Urothelium cell line (cell line): ENCODE data around the gene SECTM1.
A peak's percentile ranks its signal among the peaks of the same experiment; 100 is the strongest.

Experiments
- DNase-seq: peaks from one replicate; pipeline ENCODE4 v3.0.0; 2011; ENCODE audit warnings: low spot score, mixed read lengths
- FAIRE-seq: peaks from 2 replicates; lab custom pipeline; 2011; peaks lifted over from hg19 to GRCh38; lab: Jason Lieb, UNC

The SECTM1 gene

GRCh38 chr17:82283208-82283749 lies 50.3 kb downstream of the SECTM1 start:
- no peak for FAIRE-seq
- peak; percentile 81 for DNase-seq

DNA sequence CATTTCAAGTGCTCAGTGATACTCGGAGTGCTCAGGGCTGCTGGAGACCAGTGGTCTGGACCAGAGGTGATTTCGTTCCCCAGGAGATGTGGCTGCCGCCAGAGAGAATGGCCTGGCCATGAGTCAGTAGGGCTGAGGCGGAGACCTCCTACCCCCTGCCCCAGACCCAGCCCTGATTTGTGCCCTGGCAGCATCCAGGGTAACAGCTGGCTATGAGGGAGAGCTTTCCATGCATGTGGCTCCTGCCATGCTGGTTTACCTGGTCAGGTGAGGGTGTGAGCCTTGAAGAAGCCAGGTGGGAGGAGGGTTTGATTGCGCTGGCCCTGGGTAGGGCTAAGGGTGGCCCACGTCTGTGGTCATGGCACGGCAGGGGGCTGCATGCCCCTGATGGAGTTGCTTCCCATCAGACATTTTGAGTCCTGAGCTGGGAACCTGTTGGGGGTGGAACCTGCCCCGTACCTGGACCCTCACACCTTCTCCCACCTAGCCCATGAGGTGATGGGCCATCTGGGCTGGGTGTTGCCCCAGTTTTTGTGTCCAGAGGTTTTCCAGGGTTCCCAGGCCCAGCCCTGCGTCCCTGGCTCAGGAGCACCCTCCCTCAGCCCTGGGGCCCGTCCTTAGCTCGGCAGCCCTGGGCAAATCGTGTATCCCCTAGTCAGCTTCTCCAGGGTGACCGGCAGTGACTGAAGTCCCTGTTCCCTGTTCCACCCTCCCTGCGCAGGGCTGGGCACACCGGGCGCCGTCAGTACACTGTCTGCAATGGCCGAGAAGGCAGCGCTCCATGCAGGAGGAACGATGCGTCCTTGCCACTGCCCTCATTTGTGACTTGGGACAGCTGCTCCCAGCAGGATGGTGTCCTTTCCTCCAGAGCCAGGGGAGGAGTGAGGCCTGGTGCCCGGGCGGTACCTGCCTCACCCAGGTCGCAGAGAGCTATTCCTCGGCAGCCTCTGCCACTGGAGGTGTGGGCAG lies 51.0 kb downstream of the SECTM1 start:
- FAIRE-seq (peak; percentile 66), DNase-seq (peak; percentile 55)

GRCh38 chr17:82281502-82282238 lies 51.9 kb downstream of the SECTM1 start:
- DNase-seq (peak; percentile 90), FAIRE-seq (peak; percentile 100)

DNA sequence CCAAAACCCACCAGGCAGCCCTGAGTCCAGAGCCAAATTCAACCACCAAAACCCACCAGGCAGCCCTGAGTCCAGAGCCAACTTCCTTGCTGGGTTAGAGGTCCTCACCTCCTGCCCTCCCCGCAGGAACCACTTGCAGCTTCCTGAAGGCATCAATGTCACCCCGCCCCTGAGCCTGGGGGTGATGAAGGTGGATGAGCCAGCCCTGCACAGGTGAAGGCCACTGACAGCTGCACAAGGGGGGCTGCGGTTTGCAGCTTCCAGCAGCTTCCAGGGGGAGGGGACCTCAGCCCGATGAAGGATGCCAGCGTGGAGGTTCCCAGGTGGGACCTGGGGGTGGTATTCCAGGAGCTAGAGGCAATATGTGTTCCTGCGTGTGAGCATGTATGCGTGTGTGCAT lies 52.5 kb downstream of the SECTM1 start:
- no peak for FAIRE-seq

GRCh38 chr17:82280537-82280936 lies 53.0 kb downstream of the SECTM1 start:
- DNase-seq (no peak), FAIRE-seq (peak; percentile 48)

More for the DNA sequence above, 52.5 kb downstream of the SECTM1 start:
- DNase-seq: no peak

GRCh38 chr17:82278786-82279391 lies 54.7 kb downstream of the SECTM1 start:
- DNase-seq (no peak), FAIRE-seq (no peak)

- peak; percentile 98 for FAIRE-seq
- no peak for DNase-seq
Observed at GRCh38 chr17:82278308-82278707, 55.3 kb downstream of the SECTM1 start.

GRCh38 chr17:82277851-82278250 lies 55.7 kb downstream of the SECTM1 start:
- FAIRE-seq: no peak
- no peak for DNase-seq

DNA sequence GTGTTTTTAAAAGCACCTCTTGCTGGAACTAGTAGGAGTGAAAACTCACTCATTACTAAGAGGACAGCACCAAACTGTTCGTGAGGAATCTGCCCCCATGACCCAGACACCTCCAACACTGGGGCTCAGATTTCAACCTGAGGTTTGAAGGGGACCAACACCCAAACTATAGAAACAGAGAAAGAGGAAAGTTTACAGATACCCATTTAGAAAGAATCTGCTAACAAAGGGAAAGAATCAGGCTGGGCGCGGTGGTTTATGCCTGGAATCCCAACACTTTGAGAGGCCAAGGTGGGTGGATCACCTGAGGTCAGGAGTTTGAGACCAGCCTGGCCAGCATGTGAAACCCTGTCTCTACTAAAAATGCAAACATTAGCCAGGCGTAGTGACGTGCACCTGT lies 56.6 kb downstream of the SECTM1 start:
- FAIRE-seq (no peak), DNase-seq (no peak)

- no peak for DNase-seq
- FAIRE-seq: no peak
Observed at GRCh38 chr17:82275326-82275725, 58.2 kb downstream of the SECTM1 start.

DNA sequence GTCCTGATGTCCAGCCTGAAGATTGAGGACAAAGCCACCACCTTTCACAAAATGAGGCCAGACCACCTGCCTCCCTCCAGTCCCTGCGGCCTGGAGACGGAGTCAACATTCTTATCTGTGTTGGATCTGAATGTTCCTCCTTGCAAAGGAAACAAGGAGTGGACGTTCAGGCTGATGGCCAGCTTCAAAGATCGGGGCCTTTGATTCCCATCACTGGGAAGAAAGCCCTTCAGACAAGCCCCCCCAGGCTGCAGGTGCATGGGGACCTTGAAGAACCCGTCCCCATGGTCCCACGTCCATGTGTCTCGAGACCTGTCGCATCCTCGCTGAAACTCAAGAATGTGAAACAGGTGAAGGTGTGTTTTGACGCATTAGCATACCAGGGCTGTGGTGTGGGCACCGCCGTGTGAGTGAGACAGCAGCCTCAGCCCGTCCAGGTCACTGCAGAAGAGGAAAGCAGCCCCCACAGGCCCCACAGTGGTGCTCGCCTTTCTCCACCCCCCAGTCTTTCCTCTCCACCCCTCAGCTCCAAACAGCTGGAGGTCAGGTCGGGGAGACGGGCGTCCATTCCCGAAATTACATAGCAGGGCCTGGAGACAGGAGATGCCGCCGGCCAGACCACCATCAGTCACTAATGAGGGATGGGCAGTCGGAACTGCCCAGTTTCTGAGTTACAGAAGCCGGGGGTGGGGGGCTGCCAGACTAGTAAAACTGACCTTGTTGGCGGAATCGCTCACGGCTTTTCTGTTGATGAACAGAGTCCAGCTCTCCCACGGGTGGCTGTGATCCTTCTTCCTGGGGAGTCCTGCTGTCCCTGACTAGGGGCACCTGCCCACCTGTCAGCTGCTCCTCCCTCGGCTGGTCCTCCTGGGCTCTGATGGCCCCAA lies 59.2 kb downstream of the SECTM1 start:
- no peak for FAIRE-seq
- DNase-seq: no peak

DNA sequence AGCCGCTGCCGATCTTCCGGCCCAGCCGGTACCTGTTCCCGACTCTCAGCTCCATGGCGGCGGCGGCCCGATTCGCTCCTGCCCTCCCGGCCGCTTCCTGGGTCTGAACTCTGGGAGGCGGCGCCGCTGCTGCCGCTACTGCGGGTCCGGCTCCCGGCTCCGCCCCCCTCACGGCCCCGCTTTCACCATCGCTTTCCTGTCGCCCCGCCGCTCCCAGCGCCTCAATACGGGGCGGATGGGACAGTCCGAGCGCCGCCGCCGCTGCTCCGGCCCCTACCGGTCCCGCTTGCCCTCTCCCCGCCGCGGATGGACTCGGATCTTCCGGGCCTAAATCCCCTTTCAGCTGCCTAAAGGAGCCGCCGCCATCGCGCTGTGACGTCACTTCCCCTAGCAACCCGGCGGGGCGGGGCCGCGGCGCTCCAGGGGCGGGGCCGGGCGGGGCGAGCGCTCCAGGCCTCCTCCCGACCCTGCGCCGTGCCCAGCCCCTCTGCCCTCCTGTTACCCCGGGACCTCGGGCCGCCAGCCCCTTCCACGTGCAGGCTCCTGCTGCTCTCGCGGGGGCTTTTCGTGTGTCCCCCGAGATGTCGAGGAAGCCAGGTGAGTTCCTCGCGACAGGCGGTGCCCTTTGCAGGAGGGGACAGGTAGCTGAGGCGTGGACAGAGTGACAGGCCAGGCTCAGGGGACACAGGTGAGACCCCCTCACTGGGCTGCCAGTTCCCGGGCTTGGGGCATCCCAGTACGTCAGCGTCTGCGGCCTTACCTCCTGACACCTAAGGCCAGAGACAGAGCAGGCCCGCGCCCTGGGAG lies 60.0 kb downstream of the SECTM1 start, which contains the start of gene CSNK1D:
Gene CSNK1D, minus strand, starts transcription at position 374 of the 807 bp plus-strand sequence. Its CDS starts 319 bp downstream, at position 55.
- peak; percentile 97 for DNase-seq
- peak; percentile 77 for FAIRE-seq

- DNase-seq (peak; percentile 71), FAIRE-seq (no peak)
Observed at GRCh38 chr17:82272495-82273326, 60.9 kb downstream of the SECTM1 start.

DNA sequence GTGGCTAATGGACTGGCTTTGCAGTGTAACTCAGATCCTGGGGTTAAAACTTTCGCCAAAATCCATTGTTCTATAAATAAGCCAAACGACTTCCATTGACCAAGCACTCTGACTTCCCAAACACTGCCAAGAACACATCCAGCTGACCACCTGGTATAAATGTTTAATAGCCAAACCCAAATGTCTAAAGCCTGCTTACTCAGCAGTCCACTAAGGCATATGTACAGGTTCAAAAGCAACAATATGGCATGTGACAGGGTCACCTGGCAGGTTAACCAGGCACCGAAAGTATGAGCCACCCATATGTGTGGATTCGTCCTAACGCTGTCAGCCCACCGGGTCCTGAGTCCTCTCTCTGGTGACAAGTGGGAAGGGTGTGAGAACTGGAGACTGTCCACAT lies 62.2 kb downstream of the SECTM1 start:
- DNase-seq: no peak
- FAIRE-seq: no peak
